HG03378 (cell line): ENCODE measurements around the gene ATXN7L1.

ENCODE experiments used
- ATAC-seq: cut with Tn5 transposase; IDR thresholded peaks from one replicate; pipeline ENCODE4 v1.9.1; 2021; ENCODE audit warnings: mild to moderate bottlenecking, moderate library complexity; ENCODE audit not compliant: unreplicated experiment

Gene ATXN7L1, protein sequence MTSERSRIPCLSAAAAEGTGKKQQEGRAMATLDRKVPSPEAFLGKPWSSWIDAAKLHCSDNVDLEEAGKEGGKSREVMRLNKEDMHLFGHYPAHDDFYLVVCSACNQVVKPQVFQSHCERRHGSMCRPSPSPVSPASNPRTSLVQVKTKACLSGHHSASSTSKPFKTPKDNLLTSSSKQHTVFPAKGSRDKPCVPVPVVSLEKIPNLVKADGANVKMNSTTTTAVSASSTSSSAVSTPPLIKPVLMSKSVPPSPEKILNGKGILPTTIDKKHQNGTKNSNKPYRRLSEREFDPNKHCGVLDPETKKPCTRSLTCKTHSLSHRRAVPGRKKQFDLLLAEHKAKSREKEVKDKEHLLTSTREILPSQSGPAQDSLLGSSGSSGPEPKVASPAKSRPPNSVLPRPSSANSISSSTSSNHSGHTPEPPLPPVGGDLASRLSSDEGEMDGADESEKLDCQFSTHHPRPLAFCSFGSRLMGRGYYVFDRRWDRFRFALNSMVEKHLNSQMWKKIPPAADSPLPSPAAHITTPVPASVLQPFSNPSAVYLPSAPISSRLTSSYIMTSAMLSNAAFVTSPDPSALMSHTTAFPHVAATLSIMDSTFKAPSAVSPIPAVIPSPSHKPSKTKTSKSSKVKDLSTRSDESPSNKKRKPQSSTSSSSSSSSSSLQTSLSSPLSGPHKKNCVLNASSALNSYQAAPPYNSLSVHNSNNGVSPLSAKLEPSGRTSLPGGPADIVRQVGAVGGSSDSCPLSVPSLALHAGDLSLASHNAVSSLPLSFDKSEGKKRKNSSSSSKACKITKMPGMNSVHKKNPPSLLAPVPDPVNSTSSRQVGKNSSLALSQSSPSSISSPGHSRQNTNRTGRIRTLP

GRCh38 chr7:105876091-105876963, at the start of gene ATXN7L1:
Gene ATXN7L1, minus strand, starts transcription at chr7:105876599. Its CDS starts 41 bp downstream, at chr7:105876558.
- ATAC-seq, result no peak

GRCh38 chr7:105926131-105926530, 49.7 kb upstream of the ATXN7L1 start:
- ATAC-seq, result no peak

DNA sequence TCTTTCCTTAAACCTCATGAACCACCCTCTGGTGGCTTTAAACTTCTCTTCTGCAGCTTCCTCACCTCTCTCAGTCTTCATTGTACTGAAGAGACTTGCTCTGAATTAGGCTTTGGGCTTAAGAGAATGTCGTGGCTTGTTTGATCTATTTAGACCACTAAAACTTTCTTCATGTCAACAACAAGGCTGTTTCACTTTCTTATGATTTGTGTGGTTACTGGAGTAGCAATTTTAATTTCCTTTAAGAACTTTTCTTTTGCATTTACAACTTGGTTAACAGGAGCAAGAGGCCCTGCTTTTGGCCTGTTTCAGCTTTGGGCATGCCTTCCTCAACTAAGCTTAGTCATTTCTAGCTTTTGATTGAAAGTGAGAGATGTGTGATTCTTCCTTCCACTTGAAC, 48.5 kb upstream of the ATXN7L1 start:
- ATAC-seq, result no peak

DNA sequence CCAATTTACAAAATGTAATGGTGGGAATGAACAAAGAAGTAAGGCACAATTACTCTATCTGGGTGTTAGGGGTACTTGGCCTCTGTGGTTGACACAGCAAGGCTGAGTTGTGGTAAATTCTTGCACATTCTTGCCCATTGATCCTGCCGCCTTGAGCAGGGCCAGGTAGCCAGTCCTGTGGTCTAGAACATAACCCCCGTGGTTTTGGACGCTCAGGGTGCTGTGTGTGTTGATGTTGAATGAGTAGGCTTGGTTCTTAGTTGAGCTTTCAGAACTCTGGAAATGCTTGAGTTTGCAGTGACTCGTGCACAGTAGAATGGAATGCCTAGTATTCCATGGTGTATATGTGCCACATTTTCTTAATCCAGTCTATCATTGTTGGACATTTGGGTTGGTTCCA, 44.4 kb upstream of the ATXN7L1 start:
- ATAC-seq, result no peak

GRCh38 chr7:105917659-105918058, 41.3 kb upstream of the ATXN7L1 start:
- no peak for ATAC-seq

- no peak for ATAC-seq
These were observed 40.2 kb upstream of the ATXN7L1 start for GRCh38 chr7:105916603-105917002.

- ATAC-seq, result no peak
These were observed 37.5 kb upstream of the ATXN7L1 start for GRCh38 chr7:105913947-105914346.

DNA sequence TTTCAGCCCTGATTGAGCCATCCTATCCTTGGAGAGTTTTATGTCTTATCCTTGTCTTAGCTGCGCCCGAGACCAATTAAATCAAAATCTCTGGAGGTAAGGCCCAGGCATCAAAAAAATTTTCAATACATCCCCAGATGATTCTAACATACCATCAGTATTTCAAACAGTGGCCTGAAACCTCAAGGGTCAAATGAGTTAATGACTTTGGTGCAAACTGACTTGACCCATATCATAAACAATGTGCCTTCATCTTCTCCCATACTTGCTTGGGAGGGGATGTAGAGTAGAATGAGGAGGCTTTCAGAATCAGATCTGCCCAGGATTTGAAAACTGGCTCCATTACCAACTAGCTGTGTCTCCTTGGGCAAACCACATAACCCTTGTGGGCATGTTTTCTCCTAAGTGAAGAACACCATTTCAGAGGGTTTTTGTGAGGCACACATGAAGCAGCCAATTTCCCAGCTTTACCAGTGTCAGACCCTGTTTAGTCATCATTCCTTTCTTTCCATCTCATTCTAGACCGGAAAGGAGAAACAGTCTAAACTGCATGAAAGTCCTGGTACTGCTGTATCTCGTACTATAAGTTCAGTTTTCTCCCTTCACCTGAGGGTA, 35.7 kb upstream of the ATXN7L1 start:
- no peak for ATAC-seq

- no peak for ATAC-seq
These were observed 33.8 kb upstream of the ATXN7L1 start for GRCh38 chr7:105910172-105910571.

GRCh38 chr7:105909742-105910141, 33.3 kb upstream of the ATXN7L1 start:
- ATAC-seq, result no peak

DNA sequence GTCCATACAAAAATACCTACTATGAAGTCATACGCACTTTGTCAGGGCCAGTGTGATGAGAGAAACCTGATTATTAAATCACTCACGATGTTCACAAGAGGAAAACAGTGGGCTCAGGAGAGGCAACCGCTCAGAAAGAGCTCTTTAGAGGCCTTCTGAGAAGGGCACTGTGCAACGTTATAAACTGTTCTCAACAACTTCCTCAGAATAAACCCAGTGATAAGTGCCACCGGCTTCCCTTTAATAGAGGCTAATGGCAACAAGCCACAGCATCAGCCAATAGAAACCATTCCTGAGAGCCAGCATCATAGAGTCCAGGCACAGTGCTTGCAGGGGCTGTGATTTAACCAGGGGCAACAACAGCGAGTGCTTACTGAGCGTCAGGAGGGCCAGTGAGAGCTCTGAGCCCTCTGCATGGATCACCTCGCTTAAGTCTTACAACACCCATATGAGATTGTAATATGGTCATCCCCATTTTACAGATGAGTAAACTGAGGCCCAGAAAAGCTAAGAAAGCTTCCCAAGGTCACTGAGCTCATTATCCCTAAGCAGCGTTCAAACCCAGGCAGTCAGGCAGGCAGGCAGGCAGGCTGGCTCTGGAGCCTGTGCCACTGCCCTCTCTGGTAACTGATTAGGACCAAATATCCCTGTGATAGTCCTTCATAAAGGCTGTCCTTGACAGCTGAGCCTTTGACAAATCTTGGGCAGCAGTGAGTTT, 30.9 kb upstream of the ATXN7L1 start:
- ATAC-seq, result no peak

DNA sequence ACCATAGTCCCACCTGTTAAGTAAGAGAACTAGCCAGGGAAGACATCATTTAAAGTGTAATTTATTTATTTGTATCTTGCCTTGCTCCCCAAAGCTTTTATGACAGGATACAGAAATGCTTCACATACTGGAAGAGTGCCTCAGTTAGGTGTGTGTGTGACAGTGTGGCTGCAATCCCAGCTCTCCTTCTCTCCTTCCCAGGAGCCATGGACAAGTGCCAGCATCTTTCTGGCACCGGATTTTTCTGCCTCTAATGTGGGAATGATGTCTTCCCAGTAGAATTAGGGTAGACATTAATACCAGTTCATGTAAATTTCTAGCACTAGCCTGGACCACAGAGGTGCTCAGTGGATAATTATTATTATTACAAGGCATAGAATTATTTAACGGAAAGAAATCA, 30.3 kb upstream of the ATXN7L1 start:
- no peak for ATAC-seq

DNA sequence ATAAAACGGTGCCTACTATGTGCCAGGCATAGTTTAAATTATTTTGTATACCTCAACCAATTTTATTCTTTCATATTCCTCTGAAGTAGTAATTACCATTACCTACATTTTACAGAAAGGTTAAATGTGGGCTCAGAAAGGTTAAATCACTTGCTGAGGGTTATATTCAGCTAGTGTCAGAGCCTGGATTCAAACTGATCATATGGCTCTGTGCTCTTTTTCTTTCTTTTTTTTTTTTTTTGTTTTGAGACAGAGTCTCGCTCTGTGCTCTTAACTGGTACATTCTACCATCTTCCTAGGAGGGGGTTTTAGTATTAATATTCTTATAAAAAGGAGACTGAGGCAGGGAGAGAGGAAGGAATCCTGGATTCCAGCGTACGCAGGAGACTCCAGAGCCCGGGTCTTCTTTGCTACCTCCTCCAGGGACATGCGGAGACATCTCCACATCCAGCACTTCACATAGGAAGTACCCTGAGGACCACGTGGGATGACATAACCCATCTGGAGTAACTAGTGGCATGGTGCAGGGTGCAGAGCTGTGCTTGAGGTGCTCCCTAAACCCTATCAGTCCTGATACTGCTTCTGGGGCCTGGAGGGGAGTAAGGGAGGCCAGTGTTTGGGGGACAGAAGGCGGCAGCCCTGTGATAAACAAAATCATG, 29.6 kb upstream of the ATXN7L1 start:
- no peak for ATAC-seq

GRCh38 chr7:105905209-105905909, 29.0 kb upstream of the ATXN7L1 start:
- no peak for ATAC-seq

GRCh38 chr7:105904064-105904463, 27.7 kb upstream of the ATXN7L1 start:
- ATAC-seq, result no peak

- no peak for ATAC-seq
These were observed 26.0 kb upstream of the ATXN7L1 start for GRCh38 chr7:105902325-105902911.

- no peak for ATAC-seq
These were observed 21.6 kb upstream of the ATXN7L1 start for GRCh38 chr7:105897999-105898398.

GRCh38 chr7:105896407-105896911, 20.1 kb upstream of the ATXN7L1 start:
- ATAC-seq, result no peak
